GM23338 (cell line): ENCODE data around the gene CCBE1. TPM values are rescaled to one million over a fixed set of nuclear protein-coding genes. Genes with fewer than 3 reads are reported as not detected.

ENCODE experiments used
- ATAC-seq: fragments of 200-7000 bp; cut with Tn5 transposase; 3 replicates; pipeline ENCODE4 v1.9.1; 2020
- DNase-seq: peaks from one replicate; pipeline ENCODE4 v3.0.0-alpha.2; 2015; ENCODE audit warnings: low spot score
- H2AFZ ChIP-seq: fragments of 200-600 bp; sonication (generic); 2 replicates; pipeline ENCODE4 v1.8.0; 2016; ENCODE audit warnings: antibody characterized with exemption, mild to moderate bottlenecking, moderate library complexity
- H3F3A ChIP-seq: fragments of 200-600 bp; sonication (generic); replicated peaks from 2 replicates; pipeline ENCODE4 v1.8.0; 2017; ENCODE audit warnings: antibody characterized with exemption, mixed run types, low read depth
- H3K27ac ChIP-seq: fragments of 200-600 bp; sonication (generic); 2 replicates; pipeline ENCODE4 v1.6.1; 2016; ENCODE audit warnings: low read depth
- H3K27me3 ChIP-seq: fragments of 200-600 bp; sonication (generic); 2 replicates; pipeline ENCODE4 v1.8.0; 2016; ENCODE audit warnings: mild to moderate bottlenecking, mixed run types, moderate library complexity; ENCODE audit not compliant: insufficient read depth
- H3K36me3 ChIP-seq: fragments of 200-600 bp; sonication (generic); 2 replicates; pipeline ENCODE4 v1.8.0; 2016; ENCODE audit warnings: mild to moderate bottlenecking; ENCODE audit not compliant: insufficient read depth
- H3K4me1 ChIP-seq: fragments of 200-600 bp; sonication (generic); 2 replicates; pipeline ENCODE4 v1.8.0; 2016; ENCODE audit warnings: mild to moderate bottlenecking, moderate library complexity; ENCODE audit not compliant: insufficient read depth
- H3K4me2 ChIP-seq: fragments of 200-600 bp; sonication (generic); 2 replicates; pipeline ENCODE4 v1.7.1; 2017; ENCODE audit warnings: mixed run types
- H3K4me3 ChIP-seq: fragments of 200-600 bp; sonication (generic); 2 replicates; pipeline ENCODE4 v1.6.1; 2016; ENCODE audit warnings: mixed run types
- H3K79me2 ChIP-seq: fragments of 200-600 bp; sonication (generic); replicated peaks from 2 replicates; pipeline ENCODE4 v1.8.0; 2017; ENCODE audit warnings: mild to moderate bottlenecking; ENCODE audit not compliant: insufficient read depth
- H3K9me2 ChIP-seq: fragments of 200-600 bp; sonication (generic); 2 replicates; pipeline ENCODE4 v1.8.0; 2017; ENCODE audit not compliant: insufficient read depth
- H4K20me1 ChIP-seq: fragments of 200-600 bp; sonication (generic); replicated peaks from 2 replicates; pipeline ENCODE4 v1.8.0; 2017; ENCODE audit warnings: mild to moderate bottlenecking; ENCODE audit not compliant: insufficient read depth
- H3K27ac Mint-ChIP-seq: 2 replicates; pipeline ENCODE4 v1.8.0; 2020; ENCODE audit warnings: inconsistent platforms, mild to moderate bottlenecking, moderate library complexity, mixed read lengths
- H3K27me3 Mint-ChIP-seq: 3 replicates; pipeline ENCODE4 v1.8.0; 2022; ENCODE audit warnings: low read depth, mild to moderate bottlenecking, moderate library complexity, mixed read lengths, inconsistent platforms; ENCODE audit not compliant: insufficient read depth, poor library complexity
- H3K36me3 Mint-ChIP-seq: 3 replicates; pipeline ENCODE4 v1.8.0; 2021; ENCODE audit warnings: low read depth, mild to moderate bottlenecking, inconsistent platforms, moderate library complexity, mixed read lengths
- H3K4me1 Mint-ChIP-seq: 3 replicates; pipeline ENCODE4 v1.8.0; 2020; ENCODE audit warnings: mild to moderate bottlenecking, inconsistent platforms, mixed read lengths
- H3K4me3 Mint-ChIP-seq: 3 replicates; pipeline ENCODE4 v1.8.0; 2021; ENCODE audit warnings: moderate library complexity, mild to moderate bottlenecking, inconsistent platforms, mixed read lengths
- H3K9me3 Mint-ChIP-seq: 3 replicates; pipeline ENCODE4 v1.8.0; 2020; ENCODE audit warnings: moderate library complexity, mild to moderate bottlenecking, inconsistent platforms, mixed read lengths
- CREB1 ChIP-seq: fragments of 250-450 bp; sonication (Bioruptor Pico); IDR thresholded peaks from 2 replicates; pipeline ENCODE4 v1.5.0; 2020; ENCODE audit warnings: low read depth, mild to moderate bottlenecking, moderate library complexity
- CTCF ChIP-seq, 2 experiments: fragments of 200-600 bp in 1 of 2; sonication (generic) in 1 of 2; conservative IDR thresholded peaks; 2 replicates each; pipeline versions ENCODE4 v1.5.1 to v1.6.1; 2016 to 2017; ENCODE audit warnings: antibody characterized with exemption in 2 of 2, low read depth in 2 of 2, mild to moderate bottlenecking in 2 of 2, moderate library complexity in 1 of 2
- ETS1 ChIP-seq: IDR thresholded peaks from 2 replicates; pipeline ENCODE4 v1.6.1; 2016; ENCODE audit warnings: antibody characterized with exemption
- EZH2 ChIP-seq: fragments of 200-600 bp; sonication (generic); IDR thresholded peaks from one replicate; pipeline ENCODE4 v1.8.0; 2017; ENCODE audit warnings: antibody characterized with exemption, mild to moderate bottlenecking, low read depth; ENCODE audit not compliant: unreplicated experiment
- EZH2phosphoT487 ChIP-seq: fragments of 200-600 bp; sonication (generic); IDR thresholded peaks from one replicate; pipeline ENCODE4 v1.8.1; 2018; ENCODE audit warnings: antibody characterized with exemption; ENCODE audit not compliant: unreplicated experiment
- JUNB ChIP-seq: IDR thresholded peaks from one replicate; pipeline ENCODE4 v1.6.1; 2016; ENCODE audit warnings: antibody characterized with exemption; ENCODE audit not compliant: unreplicated experiment
- NANOG ChIP-seq: IDR thresholded peaks from 2 replicates; pipeline ENCODE4 v1.6.1; 2016; ENCODE audit warnings: antibody characterized with exemption, borderline replicate concordance
- POLR2AphosphoS5 ChIP-seq: IDR thresholded peaks from 2 replicates; pipeline ENCODE4 v1.6.1; 2016; ENCODE audit warnings: antibody characterized with exemption, low read depth
- REST ChIP-seq: IDR thresholded peaks from one replicate; pipeline ENCODE4 v1.6.1; 2018; ENCODE audit warnings: antibody characterized with exemption; ENCODE audit not compliant: unreplicated experiment
- STAT1 ChIP-seq: IDR thresholded peaks from one replicate; pipeline ENCODE4 v1.6.1; 2016; ENCODE audit warnings: antibody characterized with exemption; ENCODE audit not compliant: unreplicated experiment
- ZNF114 ChIP-seq: fragments of 250-450 bp; sonication (Bioruptor Pico); IDR thresholded peaks from 2 replicates; pipeline ENCODE4 v1.5.0; 2020; ENCODE audit warnings: mild to moderate bottlenecking, moderate library complexity
- ZNF331 ChIP-seq: fragments of 250-450 bp; sonication (Bioruptor Pico); IDR thresholded peaks from 2 replicates; pipeline ENCODE4 v1.5.0; 2020; ENCODE audit warnings: low read depth, mild to moderate bottlenecking, moderate library complexity
- ZNF462 ChIP-seq: fragments of 250-450 bp; sonication (Bioruptor Pico); IDR thresholded peaks from 2 replicates; pipeline ENCODE4 v1.5.0; 2020; ENCODE audit warnings: mild to moderate bottlenecking, moderate library complexity
- polyA plus RNA-seq: library from polyadenylated mRNA; unstranded; fragments of >200 nt; fragmentation: Nextera tagmentation; extraction: Ambion mirVana; gene quantifications from 2 replicates; pipeline ENCODE4 v1.2.1, GENCODE V29; 2016
- total RNA-seq: library from RNA; depleted of rRNA; stranded (reverse); fragments of >200 nt; shearing (Covaris generic); gene quantifications from 2 replicates; pipeline ENCODE4 v1.2.3, GENCODE V29; 2014

Gene CCBE1
- total and polyA plus RNA-seq, 2 experiments from 2014 or later, result 2.1 to 2.6 TPM

GRCh38 chr18:59564561-59564960 is 132.7 kb downstream of the CCBE1 start:
- Histone ChIP-seq H4K20me1 (no peaks in the 10 kb centered on the region), H3K79me2 (no peaks in the 10 kb centered on the region), H3K4me3 (no peak overlapping the region), H3K27me3 (no peaks in the 10 kb centered on the region), H3K4me1 (peaks cover 3% of the 10 kb centered on the region; the same call in 1 of the 2 replicates), H3K9me2 (peaks cover 13% of the 10 kb centered on the region), H3K27ac (no peak overlapping the region), H3F3A (no peaks in the 10 kb centered on the region), H3K36me3 (no peaks in the 10 kb centered on the region), H2AFZ (no peak overlapping the region), H3K4me2 (no peak overlapping the region)
- H3K4me3 Mint-ChIP-seq, result no peak overlapping the region; the same call in 2 of the 3 replicates
- H3K36me3 Mint-ChIP-seq, result no peaks in the 10 kb centered on the region
- H3K27me3 Mint-ChIP-seq, result no peaks in the 10 kb centered on the region
- no peaks in the 10 kb centered on the region; the same call in 2 of the 3 replicates for H3K9me3 Mint-ChIP-seq
- H3K27ac Mint-ChIP-seq, result no peak overlapping the region
- H3K4me1 Mint-ChIP-seq, result peaks cover 12% of the 10 kb centered on the region; the same call in 2 of the 3 replicates
- TF ChIP-seq NANOG, result no peak
- no peak for TF ChIP-seq ZNF462 (CRISPR knock-in tag)
- no peak for TF ChIP-seq STAT1
- no peak for TF ChIP-seq EZH2phosphoT487
- no peak for TF ChIP-seq CTCF (conservative IDR thresholded peaks at IDR 0.05; ENCODE audit: low read depth in 2 of 2)
- no peak for TF ChIP-seq ZNF114 (CRISPR knock-in tag)
- no peak for TF ChIP-seq ZNF331 (CRISPR knock-in tag)
- TF ChIP-seq EZH2, result no peak
- TF ChIP-seq JUNB, result no peak
- no peak for TF ChIP-seq CREB1
- TF ChIP-seq REST, result no peak
- no peak for TF ChIP-seq ETS1
- no peak for TF ChIP-seq POLR2AphosphoS5
- no peak for ATAC-seq
- DNase-seq, result no peak
